ENCODE results near the gene GPR107. TPM values are rescaled to one million over a fixed set of nuclear protein-coding genes. Genes with fewer than 3 reads are reported as not detected.
A peak's percentile ranks its signal among the peaks of the same experiment; 100 is the strongest.

The GPR107 gene
- total and polyA plus RNA-seq, 2 experiments from 2014 or later: 8.0 to 18.9 TPM

GRCh38 chr9:130167927-130168326 is 114.2 kb downstream of the GPR107 start:
- Histone ChIP-seq H3K36me3 (ENCODE audit: low read depth) (no peaks in the 10 kb centered on the region), H3K4me3 (no peak overlapping the region), H2AFZ (no peak overlapping the region), H3K9me3 (ENCODE audit: low read depth) (no peaks in the 10 kb centered on the region), H3K4me1 (ENCODE audit: insufficient read depth) (no peaks in the 10 kb centered on the region), H3K4me2 (ENCODE audit: unreplicated experiment) (no peak overlapping the region), H3K9me2 (ENCODE audit: insufficient read depth) (no peaks in the 10 kb centered on the region), H4K20me1 (ENCODE audit: insufficient read depth) (no peaks in the 10 kb centered on the region), H3F3A (ENCODE audit: insufficient read depth) (no peaks in the 10 kb centered on the region), H3K79me2 (ENCODE audit: insufficient read depth) (peaks cover 2% of the 10 kb centered on the region), H3K27ac (no peak overlapping the region), H3K27me3 (replicated peaks; ENCODE audit: insufficient read depth) (no peaks in the 10 kb centered on the region), H3K9ac (no peak overlapping the region)
- TF ChIP-seq EZH2phosphoT487 (IDR thresholded peaks at IDR 0.05; ENCODE audit: insufficient read depth, low read depth) (no peak), EZH2 (IDR thresholded peaks at IDR 0.05; ENCODE audit: insufficient read depth, poor library complexity, severe bottlenecking) (no peak)
- in situ Hi-C loops (cut with MboI): no loop called here
- DNase-seq: no peak
- 81 to 82% methylated on average over 5 to 6 of the region's 6 CpGs for WGBS, 2 experiments (ENCODE audit: low coverage in 1 of 2, low lambda C conversion rate in 2 of 2, missing lambda C conversion rate in 2 of 2)

DNA sequence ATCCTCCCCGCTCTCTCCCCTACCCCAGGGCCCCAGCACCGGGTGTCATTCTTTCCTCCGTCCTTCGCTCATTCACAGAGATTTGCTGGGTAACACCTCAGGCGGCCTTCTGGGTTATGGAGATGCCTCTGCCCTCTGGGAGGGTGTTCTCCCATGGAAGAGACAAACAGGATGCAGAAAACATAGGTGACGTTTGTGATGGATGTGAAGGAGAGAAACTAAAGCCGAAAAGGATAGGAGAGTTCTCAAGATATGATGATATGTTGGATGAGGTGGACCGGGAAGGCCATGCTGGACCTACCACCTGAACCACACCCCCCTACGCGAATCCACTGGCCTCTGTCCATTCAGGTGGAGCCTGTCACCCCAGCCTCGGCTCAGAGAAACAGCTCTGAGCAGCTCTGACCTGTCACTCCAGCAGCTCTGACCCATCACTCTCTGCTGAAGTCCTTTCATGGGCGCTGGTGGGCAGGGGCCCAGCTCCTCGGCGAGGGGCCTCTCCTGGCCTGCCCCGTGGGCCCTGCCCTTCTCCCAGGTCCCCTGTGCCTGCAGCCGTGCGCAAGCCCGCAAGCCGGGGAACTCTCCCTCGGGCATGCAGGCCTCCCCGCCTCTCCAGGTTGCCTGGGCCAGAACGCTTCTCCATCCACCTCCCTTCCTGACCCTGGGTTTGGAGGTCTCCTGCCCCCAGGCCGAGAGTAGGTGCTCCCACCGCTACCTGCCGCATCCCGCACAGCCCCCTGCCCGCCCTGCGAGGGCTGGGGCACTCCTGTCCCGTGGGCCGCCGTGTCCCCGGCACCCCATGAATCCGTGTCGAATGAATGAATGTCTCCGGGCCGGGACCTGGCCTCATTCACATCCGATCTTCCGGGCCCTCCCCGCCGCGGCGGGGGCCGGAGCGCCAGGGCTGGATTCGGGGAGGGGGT is 117.8 kb downstream of the GPR107 start:
- in situ Hi-C loops (cut with MboI): no loop called here
- Histone ChIP-seq H3K4me2 (ENCODE audit: unreplicated experiment) (peak overlapping the region; percentile 82), H3K9me3 (ENCODE audit: low read depth) (no peaks in the 10 kb centered on the region), H3K4me1 (ENCODE audit: insufficient read depth) (0 out of 2 replicates have a peak, but pooled peaks cover 6% of the 10 kb centered on the region), H3K9ac (peak overlapping the region; percentile 70), H3K27me3 (replicated peaks; ENCODE audit: insufficient read depth) (no peaks in the 10 kb centered on the region), H3K9me2 (ENCODE audit: insufficient read depth) (no peaks in the 10 kb centered on the region), H3K4me3 (peak overlapping the region; percentile 75), H3K36me3 (ENCODE audit: low read depth) (no peaks in the 10 kb centered on the region), H3F3A (ENCODE audit: insufficient read depth) (no peaks in the 10 kb centered on the region), H3K27ac (no peak overlapping the region), H4K20me1 (ENCODE audit: insufficient read depth) (no peaks in the 10 kb centered on the region), H3K79me2 (ENCODE audit: insufficient read depth) (peaks cover 38% of the 10 kb centered on the region), H2AFZ (peak overlapping the region; percentile 87)
- TF ChIP-seq EZH2phosphoT487 (IDR thresholded peaks at IDR 0.05; ENCODE audit: insufficient read depth, low read depth) (no peak), EZH2 (IDR thresholded peaks at IDR 0.05; ENCODE audit: insufficient read depth, poor library complexity, severe bottlenecking) (no peak)
- 40 to 44% methylated on average over 35 to 44 of the region's 45 CpGs for WGBS, 2 experiments (ENCODE audit: low coverage in 1 of 2, low lambda C conversion rate in 2 of 2, missing lambda C conversion rate in 2 of 2)
- no peak for DNase-seq

- Histone ChIP-seq H3K9me2 (ENCODE audit: insufficient read depth) (no peaks in the 10 kb centered on the region), H3F3A (ENCODE audit: insufficient read depth) (no peaks in the 10 kb centered on the region), H3K27ac (peak within 1 kb of the TSS; percentile 4; the same call in 1 of the 2 replicates), H3K9me3 (ENCODE audit: low read depth) (no peaks in the 10 kb centered on the region), H3K4me3 (peak within 1 kb of the TSS; percentile 83), H3K79me2 (ENCODE audit: insufficient read depth) (peaks cover 45% of the 10 kb centered on the region), H3K4me1 (ENCODE audit: insufficient read depth) (0 out of 2 replicates have a peak, but pooled peaks cover 6% of the 10 kb centered on the region), H3K9ac (peak within 1 kb of the TSS; percentile 85), H2AFZ (peak within 1 kb of the TSS; percentile 87), H3K27me3 (replicated peaks; ENCODE audit: insufficient read depth) (no peaks in the 10 kb centered on the region), H3K4me2 (ENCODE audit: unreplicated experiment) (peak within 1 kb of the TSS; percentile 86), H3K36me3 (ENCODE audit: low read depth) (no peaks in the 10 kb centered on the region), H4K20me1 (ENCODE audit: insufficient read depth) (no peaks in the 10 kb centered on the region)
- DNase-seq: peak; percentile 87
- no peak for TF ChIP-seq EZH2 (IDR thresholded peaks at IDR 0.05; ENCODE audit: insufficient read depth, poor library complexity, severe bottlenecking)
- no peak for TF ChIP-seq EZH2phosphoT487 (IDR thresholded peaks at IDR 0.05; ENCODE audit: insufficient read depth, low read depth)
- 0 to 2% methylated on average over 10 to 42 of the region's 101 CpGs for WGBS, 2 experiments (ENCODE audit: low coverage in 1 of 2, low lambda C conversion rate in 2 of 2, missing lambda C conversion rate in 2 of 2)
- in situ Hi-C loops (cut with MboI): no loop called here
Observed at GRCh38 chr9:130172161-130172857, 118.6 kb downstream of the GPR107 start, which contains the start of gene NCS1. TSS of gene NCS1 (plus strand) at chr9:130172404. CDS start at chr9:130172664, 260 bp downstream.

Measured in GM23248 (cell line).